OCI-LY7 (cell line): ENCODE results near the gene DAGLA.

Experiments used
- CTCF ChIP-seq: fragments of 200-600 bp; sonication (generic); conservative IDR thresholded peaks from 2 replicates; pipeline ENCODE4 v1.5.1; 2014; ENCODE audit warnings: mild to moderate bottlenecking, antibody characterized with exemption, low read length, moderate library complexity, mixed read lengths
- EZH2phosphoT487 ChIP-seq: fragments of 200-600 bp; sonication (generic); IDR thresholded peaks from 2 replicates; pipeline ENCODE4 v1.6.1; 2018; ENCODE audit warnings: low read depth, borderline replicate concordance, mild to moderate bottlenecking, mixed run types, antibody characterized with exemption, low read length, moderate library complexity, mixed read lengths

- no peak for TF ChIP-seq EZH2phosphoT487
- TF ChIP-seq CTCF, result no peak
Measured at GRCh38 chr11:61781585-61781984, 101.4 kb downstream of the DAGLA start.
